HG03469 (cell line): ENCODE measurements around the gene ITLN2.
"Not testable (repeated sequence)": the region's sequence is repeated elsewhere in the genome, so short reads cannot be mapped to it uniquely, and the experiment has no call there.

ENCODE experiments used
- ATAC-seq: cut with Tn5 transposase; IDR thresholded peaks from one replicate; pipeline ENCODE4 v1.9.1; 2021; ENCODE audit warnings: mild to moderate bottlenecking, moderate library complexity, moderate number of reproducible peaks; ENCODE audit not compliant: unreplicated experiment

The ITLN2 gene

DNA sequence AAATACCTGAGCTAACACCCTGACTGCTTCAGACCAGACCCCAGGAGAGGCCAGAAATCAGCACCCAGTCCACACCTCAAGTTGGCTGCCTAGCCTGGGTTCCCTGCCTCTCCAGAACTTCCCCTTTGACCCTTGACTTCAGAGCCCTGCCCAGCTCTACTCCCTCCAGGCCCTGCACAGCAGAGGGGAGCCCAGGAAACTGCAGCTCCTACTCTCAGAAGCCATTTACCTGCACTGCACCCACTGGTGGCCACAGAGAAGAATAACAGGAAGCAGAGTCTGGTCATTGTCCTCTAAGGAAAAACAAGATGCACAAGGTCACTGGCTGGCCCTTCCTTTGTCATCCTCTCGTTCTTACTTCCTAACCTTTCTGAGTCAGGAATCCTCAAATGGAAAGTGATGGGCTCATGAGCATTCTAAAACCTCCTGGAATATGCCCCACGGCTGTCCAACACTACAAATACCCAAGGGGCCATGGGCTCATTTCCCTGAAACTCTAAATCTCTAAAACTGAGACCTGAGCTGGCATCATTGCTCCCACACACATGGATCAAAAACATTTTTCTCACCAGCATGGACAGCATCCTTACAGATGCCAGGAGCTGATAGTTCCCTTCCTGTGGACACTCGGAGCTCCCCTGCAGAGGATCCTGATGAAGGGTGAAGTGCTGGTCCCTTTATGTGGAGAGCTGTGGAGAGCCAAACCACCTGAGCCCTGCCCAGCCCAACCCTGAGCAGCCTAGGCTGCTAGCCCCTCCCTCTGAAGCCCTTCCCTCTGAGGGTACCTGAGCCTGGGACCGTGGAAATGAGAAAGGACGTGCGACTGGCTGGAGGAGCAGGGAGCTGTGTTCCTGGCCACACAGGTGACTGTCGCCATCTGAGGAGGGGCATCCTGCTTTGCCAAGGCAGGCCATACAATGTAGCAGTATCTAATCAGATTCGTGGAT, at the start of gene ITLN2:
Gene ITLN2 (minus strand): TSS at position 652 of the 947 bp plus-strand sequence. CDS start 68 bp downstream, at position 584.
- ATAC-seq: no peak

DNA sequence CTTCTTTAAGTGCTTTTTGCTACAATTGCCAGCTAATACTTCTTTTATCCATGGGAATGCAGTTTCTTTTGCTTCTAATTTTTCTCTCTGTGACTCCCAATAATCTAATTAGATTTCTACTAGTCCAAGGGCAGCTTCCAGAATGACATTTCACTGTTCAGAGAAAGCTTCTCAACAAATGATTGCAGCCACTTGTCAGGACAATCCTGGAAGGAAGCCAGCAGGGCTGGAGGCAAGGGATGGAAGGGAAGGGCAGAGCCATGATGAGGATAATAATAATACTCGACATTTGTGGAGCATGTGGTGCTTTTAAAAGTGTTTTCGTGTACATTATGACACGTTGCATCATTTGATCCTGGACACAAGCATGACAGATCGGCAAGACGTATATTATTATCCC, 46.9 kb upstream of the ITLN2 start:
- ATAC-seq: no peak

DNA sequence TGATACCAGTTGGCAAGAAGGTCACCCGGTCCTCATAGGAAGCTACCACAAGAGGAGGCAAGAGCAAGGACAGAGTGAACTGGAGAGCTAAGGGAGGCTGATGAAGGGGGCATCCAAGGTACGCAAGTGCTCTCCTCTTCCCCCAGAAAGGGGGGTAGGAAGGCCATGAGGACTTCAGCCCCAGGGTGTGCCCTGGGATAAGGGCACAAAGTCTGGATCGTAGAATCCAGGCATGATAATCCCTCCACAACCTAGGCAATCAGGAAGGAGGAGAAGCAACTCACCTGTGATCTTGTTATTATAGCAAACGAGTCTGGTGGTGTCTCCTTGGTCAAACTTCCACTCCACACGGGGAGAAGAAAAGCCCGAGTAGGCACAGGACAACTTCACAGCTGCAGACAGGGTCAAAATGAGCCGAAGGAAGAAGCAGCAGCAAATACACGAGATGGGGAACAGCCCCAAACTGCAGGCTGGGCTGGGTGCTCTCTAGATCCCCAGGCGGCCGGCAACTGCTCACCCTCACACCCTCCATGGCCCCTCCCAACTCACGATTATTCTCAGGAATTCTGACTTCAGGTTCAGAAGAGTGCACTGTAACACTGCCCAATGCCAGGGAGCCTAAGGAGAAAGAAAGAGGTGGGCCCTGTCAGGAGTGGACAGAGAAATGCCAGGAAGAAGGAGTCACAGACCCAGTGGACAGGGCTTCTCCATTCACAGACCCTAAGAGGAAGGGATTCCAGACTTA, 46.3 kb upstream of the ITLN2 start:
- no peak for ATAC-seq

DNA sequence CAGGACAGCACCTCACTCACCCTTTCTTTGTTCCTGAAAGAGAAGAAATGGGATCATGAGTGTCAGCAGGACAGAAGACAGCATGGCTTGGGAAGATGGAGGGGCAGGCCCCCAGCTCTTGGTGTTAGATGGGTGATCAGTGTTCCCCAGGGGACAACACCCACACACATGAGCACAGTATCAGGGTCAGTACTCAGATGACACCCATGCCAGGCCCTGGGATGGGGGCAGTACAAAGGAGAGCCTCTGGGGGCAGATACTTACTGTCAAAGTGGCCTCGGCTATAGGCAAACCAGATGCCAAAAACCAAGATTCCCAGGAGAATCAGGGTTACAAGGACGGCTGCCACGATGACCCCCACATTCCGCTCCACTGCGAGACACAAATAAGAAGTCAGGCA, 44.8 kb upstream of the ITLN2 start:
- ATAC-seq: no peak

DNA sequence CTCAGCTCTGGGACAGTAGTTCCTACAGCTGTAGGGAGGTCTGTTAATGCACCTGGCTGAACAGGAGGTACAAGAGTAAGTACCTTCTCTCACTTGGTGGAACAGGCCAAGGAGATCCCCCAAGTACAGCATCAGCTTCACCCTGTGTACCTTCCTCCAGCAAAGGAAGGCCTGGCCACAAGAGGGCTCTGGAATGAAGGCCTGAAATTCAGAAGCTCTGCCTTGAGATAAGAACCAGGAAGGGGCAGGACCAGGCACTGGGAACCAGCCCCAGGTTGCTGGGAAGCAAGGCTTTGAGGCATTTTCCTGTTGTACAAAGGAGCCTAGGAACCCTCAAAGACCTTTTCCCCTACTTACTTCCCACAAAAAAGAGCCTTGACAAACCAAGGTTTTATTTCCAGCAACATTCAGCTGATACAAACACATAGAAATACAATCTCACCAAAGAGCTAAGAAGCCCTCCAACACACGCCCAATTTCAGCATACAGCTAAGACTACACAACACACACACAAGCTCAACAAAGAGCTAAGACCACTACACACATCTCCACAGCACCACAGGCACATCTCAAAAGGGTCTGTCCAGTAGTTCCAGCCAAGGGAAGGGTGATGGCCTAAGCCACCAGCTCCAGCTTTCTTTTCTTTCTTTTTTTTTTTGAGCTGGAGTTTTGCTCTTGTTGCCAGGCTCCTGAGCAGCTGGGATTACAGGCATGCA, 42.9 kb upstream of the ITLN2 start:
- no peak for ATAC-seq

DNA sequence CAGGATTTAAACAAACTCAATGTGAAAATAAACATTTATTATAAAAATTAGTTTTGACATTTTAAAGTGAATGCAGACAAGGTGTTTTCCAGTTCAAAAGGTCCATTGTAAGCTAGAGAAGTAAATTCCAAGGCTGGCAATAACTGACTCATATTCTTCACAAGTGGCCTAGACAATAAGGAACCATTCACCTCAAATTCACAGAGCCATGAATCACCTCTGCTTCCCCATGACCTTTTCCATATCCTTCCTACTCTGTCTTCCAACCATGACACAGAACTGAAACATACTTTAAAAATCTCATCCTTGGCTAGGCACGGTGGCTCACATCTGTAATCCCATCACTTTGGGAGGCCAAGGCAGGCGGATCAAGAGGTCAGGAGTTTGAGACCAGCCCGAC, 41.6 kb upstream of the ITLN2 start:
- no peak for ATAC-seq

DNA sequence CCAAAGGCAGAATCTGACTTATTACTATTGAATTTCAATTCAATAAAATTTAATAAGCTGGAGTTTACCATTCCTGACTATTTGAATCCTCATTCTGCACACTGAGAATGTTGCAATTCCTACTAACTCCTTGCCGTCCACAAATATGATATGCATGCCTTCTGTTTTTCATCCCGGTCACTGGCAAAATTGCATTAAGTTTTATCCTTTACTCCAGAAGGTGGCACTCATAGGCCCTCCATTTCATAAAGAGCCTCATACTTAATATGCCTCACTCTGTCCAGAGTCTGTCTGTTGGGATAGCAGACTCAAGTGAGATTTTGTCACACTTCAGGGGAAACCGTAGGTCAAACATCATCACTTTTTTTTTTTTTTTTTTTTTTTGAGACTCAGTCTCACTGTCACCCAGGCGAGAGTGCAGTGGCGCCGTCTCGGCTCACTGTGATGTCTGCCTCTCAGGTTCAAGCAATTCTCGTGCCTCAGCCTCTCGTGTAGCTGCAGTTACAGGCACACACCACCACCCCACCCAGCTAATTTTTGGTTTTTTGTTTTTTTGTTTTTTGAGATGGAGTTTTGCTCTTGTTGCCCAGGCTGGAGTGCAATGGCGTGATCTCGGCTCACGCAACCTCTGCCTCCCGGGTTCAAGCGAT, 39.1 kb upstream of the ITLN2 start:
- ATAC-seq: no peak

DNA sequence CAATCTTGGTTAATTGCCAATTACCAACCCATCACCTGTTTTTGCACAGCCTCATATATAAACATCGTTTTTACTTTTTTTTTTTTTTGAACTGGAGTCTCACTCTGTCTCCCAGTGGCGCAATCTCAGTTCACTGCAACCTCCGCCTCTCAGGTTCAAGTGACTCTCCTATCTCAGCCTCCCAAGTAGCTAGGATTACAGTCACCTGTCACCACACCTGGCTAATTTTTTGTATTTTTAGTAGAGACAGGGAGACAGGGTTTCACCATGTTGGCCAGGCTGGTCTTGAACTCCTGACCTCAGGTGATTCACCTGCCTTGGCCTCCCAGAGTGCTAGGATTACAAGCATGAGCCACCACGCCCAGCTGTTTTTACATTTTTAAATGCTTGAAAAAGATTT, 37.4 kb upstream of the ITLN2 start:
- not testable (repeated sequence) for ATAC-seq

DNA sequence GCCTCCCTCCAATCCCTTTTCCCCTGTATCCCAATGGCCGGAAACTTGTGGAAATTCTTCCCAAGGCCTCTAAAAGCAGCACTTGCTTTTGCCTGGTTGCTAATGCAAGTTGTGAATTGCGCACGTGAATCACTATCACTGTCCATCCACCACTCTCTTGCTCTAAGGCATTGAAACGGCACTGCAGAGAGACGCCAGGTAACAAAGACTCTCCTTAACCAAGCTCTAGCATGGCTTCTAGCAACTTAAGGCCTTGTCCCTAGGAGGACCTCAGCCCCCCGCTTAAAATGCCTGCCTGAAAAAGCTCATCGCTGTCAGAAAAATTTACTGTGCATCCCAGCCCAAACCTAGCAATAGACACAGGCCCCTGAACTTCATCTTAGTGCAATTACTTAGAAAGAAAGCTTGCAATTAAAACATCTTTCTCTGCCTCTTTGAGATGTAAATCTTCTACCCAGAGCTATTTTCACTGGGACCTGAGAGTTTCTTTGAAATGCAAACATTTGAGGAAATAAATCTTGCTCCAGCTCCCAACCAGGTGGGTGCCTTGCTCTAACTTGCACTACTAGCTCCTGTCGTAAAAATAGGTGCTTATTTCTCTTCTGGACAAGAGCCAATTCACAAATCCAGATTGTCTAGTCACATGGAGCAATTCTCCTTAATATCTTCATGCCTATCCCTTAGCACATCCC, 32.9 kb upstream of the ITLN2 start:
- ATAC-seq: no peak

DNA sequence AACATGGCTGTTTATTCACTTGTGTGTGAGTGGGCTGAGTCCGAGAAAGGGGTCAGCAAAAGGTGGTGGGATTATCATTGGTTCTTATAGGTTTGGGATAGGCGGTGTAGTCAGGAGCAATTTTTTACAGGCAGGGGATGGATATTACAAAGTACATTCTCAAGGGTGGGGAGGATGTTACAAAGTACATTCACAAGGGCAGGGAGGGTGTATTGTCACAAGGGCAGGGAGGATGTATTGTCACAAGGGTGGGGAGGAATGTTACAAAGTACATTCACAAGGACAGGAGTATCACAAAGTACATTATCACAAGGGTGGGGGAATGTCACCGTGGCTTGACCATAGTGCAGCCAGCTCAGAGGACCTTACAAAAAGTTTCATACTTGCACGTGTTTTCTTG, 31.1 kb upstream of the ITLN2 start:
- ATAC-seq: no peak

DNA sequence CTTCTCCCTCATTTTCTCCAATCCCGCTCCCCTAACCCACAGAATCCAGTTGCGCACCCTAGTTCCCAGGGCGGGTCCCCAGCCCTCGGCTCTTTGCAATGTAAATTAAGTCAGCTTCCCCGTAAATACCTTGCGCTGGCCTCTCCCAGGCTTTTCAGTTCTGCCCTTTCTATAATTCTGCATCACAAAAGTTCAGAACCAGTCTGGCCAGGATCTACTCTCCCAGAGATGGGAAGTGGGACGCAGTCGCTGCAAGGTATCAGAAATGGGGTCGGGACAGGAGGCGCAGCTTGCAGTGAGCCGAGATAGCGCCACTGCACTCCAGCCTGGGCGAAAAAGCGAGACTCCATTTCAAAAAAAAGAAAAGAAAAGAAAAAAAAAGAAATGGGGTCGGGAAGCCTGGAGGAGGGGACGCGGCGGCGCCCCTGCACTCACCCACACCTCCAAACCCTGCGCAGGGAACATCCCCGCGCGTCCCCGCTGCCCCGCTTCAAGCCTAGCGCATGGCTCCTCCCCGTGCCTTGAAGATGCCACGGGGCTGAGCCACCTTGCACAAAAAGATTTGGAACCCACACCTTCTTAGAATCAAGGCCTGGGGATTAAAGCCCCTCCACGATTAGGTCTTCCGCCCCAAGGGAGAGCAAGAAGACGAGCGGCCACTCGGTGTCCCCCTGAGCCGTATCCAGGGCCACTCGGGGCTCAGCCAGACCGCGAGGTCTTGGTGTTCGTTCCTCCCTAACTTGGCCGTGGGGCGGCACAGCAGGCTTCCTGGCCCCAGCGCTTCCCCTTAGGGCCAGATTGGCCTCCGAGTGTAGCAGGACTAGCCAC, 27.2 kb upstream of the ITLN2 start:
- no peak for ATAC-seq

DNA sequence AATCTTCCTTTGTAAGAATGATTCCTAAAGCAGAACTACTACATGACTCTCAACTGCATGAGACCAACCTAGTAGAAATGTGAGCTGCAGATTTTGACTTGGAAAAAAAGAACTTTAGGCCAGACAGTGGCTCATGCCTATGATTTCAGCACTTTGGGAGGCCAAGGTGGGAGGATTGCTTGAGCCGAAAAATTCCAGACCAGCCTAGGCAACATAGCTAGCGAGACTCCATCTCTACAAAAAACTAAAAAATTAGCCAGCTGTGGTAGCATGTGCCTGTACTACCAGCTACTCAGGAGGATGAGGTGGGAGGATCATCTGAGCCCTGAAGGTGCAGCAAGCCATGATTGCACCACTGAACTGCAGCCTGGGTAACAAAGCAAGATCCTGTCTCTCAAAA, 24.7 kb upstream of the ITLN2 start:
- ATAC-seq: no peak

DNA sequence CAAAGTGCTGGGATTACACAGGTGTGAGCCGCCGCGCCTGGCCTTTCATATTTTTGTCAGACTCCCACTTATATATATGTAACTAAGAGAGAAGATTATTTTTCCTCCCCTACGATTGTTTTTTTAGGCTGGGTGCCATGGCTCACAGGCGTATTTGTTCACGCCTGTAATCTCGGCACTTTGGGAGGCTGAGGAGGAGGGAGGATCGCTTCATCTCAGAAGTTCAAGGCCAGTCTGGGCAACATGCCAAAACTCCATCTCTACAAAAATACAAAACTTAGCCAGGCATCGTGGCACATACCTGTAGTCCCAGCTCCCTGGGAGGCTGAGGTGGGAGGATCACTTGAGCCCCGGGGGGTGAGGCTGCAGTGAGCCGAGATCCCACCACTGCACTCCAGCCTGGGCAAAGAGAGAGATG, 23.9 kb upstream of the ITLN2 start:
- ATAC-seq: no peak

DNA sequence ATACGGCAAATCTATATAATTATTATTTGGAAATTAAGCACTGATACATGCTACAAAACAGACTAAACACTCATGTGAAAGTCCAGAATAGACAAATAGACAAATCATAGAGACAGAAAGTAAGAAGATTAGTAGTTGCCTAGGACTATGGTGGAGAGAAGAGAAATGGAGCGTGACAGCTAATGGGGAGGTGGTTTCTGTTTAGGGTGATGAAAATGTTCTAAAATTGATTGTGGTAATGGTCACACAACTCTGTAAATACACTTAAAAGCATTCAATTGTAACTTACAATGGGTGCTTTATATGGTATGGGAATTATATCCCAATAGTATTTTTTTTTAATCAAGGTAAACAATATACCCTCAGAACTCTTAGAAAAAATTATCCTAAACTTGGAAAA, 20.4 kb upstream of the ITLN2 start:
- no peak for ATAC-seq

DNA sequence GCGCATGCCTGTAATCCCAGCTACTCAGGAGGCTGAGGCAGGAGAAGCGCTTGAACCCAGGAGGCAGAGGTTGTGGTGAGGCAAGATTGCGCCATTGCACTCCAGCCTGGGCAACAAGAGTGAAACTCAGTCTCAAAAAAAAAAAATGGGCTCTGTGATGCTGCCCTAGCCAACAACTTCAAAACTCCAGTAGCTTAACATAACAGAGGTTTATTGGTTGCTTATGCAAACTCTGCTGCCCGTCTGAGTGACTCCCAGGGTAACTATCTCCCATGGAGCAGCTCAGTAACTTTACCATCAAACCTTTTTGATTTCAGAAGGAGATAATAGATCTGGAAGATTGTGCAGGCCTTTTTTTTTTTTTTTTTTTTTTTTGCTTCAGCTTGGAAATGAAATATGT, 18.9 kb upstream of the ITLN2 start:
- ATAC-seq: no peak

DNA sequence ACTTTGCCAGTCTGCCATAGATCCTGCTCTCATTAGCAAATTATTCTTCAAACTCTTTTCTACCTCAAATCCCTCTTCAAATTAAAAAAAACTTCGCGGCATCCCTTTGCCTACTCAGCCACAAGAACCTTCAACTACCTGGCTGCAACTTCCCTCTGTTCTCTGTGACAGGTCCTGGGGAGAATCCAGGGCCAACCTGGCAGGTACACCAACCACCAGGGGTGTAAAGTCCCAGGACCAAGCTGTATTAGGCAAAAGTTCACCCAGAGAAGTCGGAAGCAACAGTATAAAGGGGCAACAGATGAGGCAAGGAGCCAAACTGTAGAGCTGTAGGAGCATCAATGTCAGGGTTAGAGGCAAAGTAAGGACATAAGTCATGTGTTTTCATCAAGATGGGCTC, 18.3 kb upstream of the ITLN2 start:
- no peak for ATAC-seq

DNA sequence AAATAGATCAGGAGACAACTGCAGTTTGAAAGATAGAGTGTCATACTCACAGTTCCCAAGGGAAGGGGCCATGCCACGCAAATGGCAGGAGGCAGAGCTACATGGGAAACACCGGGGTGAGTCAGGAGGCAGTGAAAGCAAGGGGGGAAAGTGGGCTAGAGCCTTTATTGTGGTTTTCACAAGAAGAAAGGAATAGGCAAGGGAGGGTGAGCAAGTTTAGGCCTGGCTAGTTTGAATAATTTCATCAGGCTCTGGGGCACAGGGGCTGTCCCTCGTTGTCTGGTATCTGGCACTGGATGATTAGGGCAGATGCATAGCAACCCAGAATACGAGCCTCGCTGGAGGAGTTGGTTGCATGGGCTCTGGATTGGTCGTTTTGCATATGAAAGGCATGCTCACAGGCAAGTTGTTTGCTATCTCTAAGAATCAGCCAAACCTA, 17.0 kb upstream of the ITLN2 start:
- no peak for ATAC-seq

DNA sequence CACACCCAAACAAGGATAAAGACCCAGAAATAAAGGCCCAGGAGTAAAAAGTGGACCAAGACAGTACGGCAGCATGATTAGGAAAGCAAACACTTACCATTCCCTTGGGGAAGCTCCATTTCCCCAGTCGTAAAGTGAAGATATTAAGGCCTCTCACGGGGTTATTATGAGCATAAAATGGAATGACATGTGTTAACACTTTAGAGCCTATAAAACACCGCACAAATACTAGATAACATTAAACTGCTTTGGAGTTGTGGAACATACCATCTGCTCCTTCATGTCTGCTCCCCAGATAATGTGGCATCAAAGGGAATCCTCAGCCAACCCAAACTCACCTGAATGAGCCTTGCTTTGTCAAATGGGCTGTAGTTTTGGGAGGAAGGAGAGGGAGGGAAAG, 8.9 kb upstream of the ITLN2 start:
- ATAC-seq: no peak

DNA sequence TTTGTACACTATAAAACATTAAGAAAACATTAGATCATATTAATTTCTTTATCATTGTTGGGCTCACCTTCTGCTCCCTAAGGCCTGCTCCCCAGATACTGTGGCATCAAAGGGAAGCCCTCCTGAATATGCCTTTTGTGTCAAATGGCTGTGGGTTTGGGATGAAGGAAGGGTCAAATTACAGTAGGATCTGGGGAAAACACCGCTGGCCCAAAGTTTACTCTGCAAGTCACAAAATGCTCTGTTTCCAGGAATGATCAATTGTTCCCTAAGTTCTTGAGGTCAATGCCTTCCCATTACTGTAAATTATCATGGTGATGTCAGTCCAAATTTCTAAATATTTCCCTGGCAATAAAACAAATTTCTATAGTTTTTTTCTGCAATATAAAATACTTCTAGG, 6.8 kb upstream of the ITLN2 start:
- no peak for ATAC-seq
